HepG2 (cell line): ENCODE results near the gene RAB5B. TPM values are rescaled to one million over a fixed set of nuclear protein-coding genes. Genes with fewer than 3 reads are reported as not detected.

Experiments
- ETV6 ChIP-seq: sonication (generic); formaldehyde crosslinking; conservative IDR thresholded peaks from 2 replicates; pipeline ENCODE4 v1.4.0; 2020; ENCODE audit warnings: missing genetic modification reagents
- MEIS1 ChIP-seq: sonication (generic); formaldehyde crosslinking; IDR thresholded peaks from 2 replicates; pipeline ENCODE4 v1.9.0; 2021; ENCODE audit warnings: mild to moderate bottlenecking, missing genetic modification reagents, moderate library complexity, borderline replicate concordance
- NR2F6 ChIP-seq, 2 experiments: IDR thresholded peaks; 2 replicates each; pipeline ENCODE4 v1.6.1; 2016; ENCODE audit warnings: antibody characterized with exemption in 1 of 2, mild to moderate bottlenecking in 1 of 2
- SNAPC2 ChIP-seq: sonication (generic); formaldehyde crosslinking; IDR thresholded peaks from 2 replicates; pipeline ENCODE4 v1.8.1; 2022; ENCODE audit warnings: mild to moderate bottlenecking, missing genetic modification reagents
- ZBTB38 ChIP-seq: sonication (generic); formaldehyde crosslinking; IDR thresholded peaks from 2 replicates; pipeline ENCODE4 v1.5.1; 2020; ENCODE audit warnings: mild to moderate bottlenecking, missing genetic modification reagents
- ZFP36 ChIP-seq: fragments of 150-350 bp; IDR thresholded peaks from 2 replicates; pipeline ENCODE4 v1.6.1; 2018; ENCODE audit warnings: borderline replicate concordance, low read length, low read depth; ENCODE audit not compliant: partially characterized antibody
- ZNF333 ChIP-seq: sonication (generic); formaldehyde crosslinking; IDR thresholded peaks from 2 replicates; pipeline ENCODE4 v1.4.0; 2020; ENCODE audit warnings: mild to moderate bottlenecking, missing genetic modification reagents, borderline replicate concordance
- ZNF501 ChIP-seq: sonication (generic); formaldehyde crosslinking; IDR thresholded peaks from 2 replicates; pipeline ENCODE4 v1.5.1; 2020; ENCODE audit warnings: mild to moderate bottlenecking, moderate library complexity, missing genetic modification reagents
- ZNF713 ChIP-seq: sonication (generic); formaldehyde crosslinking; IDR thresholded peaks from 2 replicates; pipeline ENCODE4 v1.4.0; 2020; ENCODE audit warnings: mild to moderate bottlenecking, missing genetic modification reagents
- ZNF773 ChIP-seq: sonication (generic); formaldehyde crosslinking; IDR thresholded peaks from 2 replicates; pipeline ENCODE4 v1.4.0; 2020; ENCODE audit warnings: missing genetic modification reagents, borderline replicate concordance
- polyA plus RNA-seq, 8 experiments: library from polyadenylated mRNA; depleted of rRNA in 3 of 8; stranded (reverse) in 7 of 8; unstranded in 1 of 8; fragments of >200 nt; fragmentation: Illumina TruSeq in 4 of 8; extraction: Trizol in 4 of 8; gene quantifications; 2 replicates each; pipeline versions ENCODE4 v1.2.1 to v1.2.3, GENCODE V29; 2011 to 2016; ENCODE audit warnings: low read depth in 4 of 8, missing spikeins in 1 of 8, mixed read lengths in 1 of 8; ENCODE audit not compliant: insufficient read depth in 1 of 8
- total RNA-seq, 5 experiments: library from RNA; depleted of rRNA; stranded (reverse); fragments of >200 nt; fragmentation: Illumina TruSeq; extraction: Trizol; gene quantifications; 2 replicates each; pipeline ENCODE4 v1.2.3, GENCODE V29; 2016; ENCODE audit warnings: low read depth in 1 of 5
- TF ChIP-seq, protein P1 (sequence below): sonication (generic); formaldehyde crosslinking; IDR thresholded peaks from 2 replicates; pipeline ENCODE4 v1.4.0; 2020; ENCODE audit warnings: missing genetic modification reagents
- TF ChIP-seq, protein P2 (sequence below): sonication (generic); formaldehyde crosslinking; IDR thresholded peaks from 2 replicates; pipeline ENCODE4 v1.5.1; 2020; ENCODE audit warnings: mild to moderate bottlenecking, missing genetic modification reagents, borderline replicate concordance
- TF ChIP-seq, protein P3 (sequence below): sonication (generic); formaldehyde crosslinking; conservative IDR thresholded peaks from 2 replicates; pipeline ENCODE4 v1.8.0; 2022; ENCODE audit warnings: mild to moderate bottlenecking, moderate library complexity, missing genetic modification reagents

The RAB5B gene
- total and polyA plus RNA-seq, 2 of the 13 experiments (the other 11 are each of a cell fraction or from before 2014, with no cell fraction given): 26.0 to 68.3 TPM

DNA sequence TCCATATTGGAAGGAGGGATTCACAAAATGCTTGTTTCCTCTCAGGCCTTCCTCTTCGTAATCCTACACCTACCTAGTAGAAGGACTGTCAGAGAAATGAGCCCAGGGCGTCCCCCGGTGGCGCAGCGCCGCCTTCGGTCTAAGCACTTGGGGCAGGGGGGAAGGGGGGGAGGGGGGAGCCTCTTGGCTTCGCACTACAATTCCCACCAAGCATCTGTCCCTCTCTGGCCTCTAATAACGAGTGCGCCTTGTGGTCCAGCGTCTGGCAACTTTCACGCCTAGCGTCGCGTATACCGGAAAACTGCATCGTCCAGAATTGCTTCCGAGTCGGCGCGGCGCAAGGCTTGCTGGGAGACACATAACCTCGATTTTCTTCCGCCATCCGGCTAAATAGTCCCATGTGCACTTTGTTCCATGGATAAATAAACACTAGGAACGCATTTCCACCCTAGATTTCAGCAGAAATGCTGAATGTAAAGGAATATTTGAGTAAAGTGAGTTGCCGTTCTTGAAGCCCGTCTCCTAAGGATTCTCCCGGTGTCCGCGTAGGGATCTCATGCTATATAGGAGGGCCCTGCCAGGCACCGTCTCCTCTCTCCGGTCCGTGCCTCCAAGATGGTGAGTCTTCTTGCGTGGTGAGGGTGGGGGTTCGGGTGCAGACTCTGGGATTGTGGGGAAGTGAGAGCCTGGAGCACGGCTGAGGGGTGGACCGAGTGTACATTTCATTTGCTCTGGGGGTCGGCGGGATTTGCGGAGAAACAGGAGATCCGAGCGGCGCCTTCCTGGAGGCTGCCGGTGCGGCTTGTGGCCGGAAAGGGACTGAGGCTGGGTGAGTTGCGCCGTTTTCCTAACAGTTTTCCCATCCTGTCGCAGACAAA, 67.9 kb downstream of the RAB5B start, which contains the start of gene RPS26 (continued):
- TF ChIP-seq ZNF501 (CRISPR knock-in tag) (peak; percentile 82), ZFP36 (no peak), NR2F6 (IDR thresholded peaks at IDR 0.05) (no peak), NR2F6 (CRISPR knock-in tag; IDR thresholded peaks at IDR 0.05) (no peak; the same call in 1 of the 2 replicates), ZNF333 (CRISPR knock-in tag) (0 out of 2 replicates have a peak, but pooled peaks have one; percentile 36), MEIS1 (0 out of 2 replicates have a peak, but pooled peaks have one; percentile 72), ETV6 (CRISPR knock-in tag) (peak; percentile 62; the same call in 1 of the 2 replicates), ZBTB38 (CRISPR knock-in tag) (peak; percentile 95), SNAPC2 (peak; percentile 62; the same call in 1 of the 2 replicates), ZNF713 (CRISPR knock-in tag) (peak; percentile 50; the same call in 1 of the 2 replicates), ZNF773 (peak; percentile 86; the same call in 1 of the 2 replicates)
- TF ChIP-seq, protein P1, sequence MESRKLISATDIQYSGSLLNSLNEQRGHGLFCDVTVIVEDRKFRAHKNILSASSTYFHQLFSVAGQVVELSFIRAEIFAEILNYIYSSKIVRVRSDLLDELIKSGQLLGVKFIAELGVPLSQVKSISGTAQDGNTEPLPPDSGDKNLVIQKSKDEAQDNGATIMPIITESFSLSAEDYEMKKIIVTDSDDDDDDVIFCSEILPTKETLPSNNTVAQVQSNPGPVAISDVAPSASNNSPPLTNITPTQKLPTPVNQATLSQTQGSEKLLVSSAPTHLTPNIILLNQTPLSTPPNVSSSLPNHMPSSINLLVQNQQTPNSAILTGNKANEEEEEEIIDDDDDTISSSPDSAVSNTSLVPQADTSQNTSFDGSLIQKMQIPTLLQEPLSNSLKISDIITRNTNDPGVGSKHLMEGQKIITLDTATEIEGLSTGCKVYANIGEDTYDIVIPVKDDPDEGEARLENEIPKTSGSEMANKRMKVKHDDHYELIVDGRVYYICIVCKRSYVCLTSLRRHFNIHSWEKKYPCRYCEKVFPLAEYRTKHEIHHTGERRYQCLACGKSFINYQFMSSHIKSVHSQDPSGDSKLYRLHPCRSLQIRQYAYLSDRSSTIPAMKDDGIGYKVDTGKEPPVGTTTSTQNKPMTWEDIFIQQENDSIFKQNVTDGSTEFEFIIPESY (CRISPR knock-in tag): 0 out of 2 replicates have a peak, but pooled peaks have one; percentile 18
- TF ChIP-seq, protein P2, sequence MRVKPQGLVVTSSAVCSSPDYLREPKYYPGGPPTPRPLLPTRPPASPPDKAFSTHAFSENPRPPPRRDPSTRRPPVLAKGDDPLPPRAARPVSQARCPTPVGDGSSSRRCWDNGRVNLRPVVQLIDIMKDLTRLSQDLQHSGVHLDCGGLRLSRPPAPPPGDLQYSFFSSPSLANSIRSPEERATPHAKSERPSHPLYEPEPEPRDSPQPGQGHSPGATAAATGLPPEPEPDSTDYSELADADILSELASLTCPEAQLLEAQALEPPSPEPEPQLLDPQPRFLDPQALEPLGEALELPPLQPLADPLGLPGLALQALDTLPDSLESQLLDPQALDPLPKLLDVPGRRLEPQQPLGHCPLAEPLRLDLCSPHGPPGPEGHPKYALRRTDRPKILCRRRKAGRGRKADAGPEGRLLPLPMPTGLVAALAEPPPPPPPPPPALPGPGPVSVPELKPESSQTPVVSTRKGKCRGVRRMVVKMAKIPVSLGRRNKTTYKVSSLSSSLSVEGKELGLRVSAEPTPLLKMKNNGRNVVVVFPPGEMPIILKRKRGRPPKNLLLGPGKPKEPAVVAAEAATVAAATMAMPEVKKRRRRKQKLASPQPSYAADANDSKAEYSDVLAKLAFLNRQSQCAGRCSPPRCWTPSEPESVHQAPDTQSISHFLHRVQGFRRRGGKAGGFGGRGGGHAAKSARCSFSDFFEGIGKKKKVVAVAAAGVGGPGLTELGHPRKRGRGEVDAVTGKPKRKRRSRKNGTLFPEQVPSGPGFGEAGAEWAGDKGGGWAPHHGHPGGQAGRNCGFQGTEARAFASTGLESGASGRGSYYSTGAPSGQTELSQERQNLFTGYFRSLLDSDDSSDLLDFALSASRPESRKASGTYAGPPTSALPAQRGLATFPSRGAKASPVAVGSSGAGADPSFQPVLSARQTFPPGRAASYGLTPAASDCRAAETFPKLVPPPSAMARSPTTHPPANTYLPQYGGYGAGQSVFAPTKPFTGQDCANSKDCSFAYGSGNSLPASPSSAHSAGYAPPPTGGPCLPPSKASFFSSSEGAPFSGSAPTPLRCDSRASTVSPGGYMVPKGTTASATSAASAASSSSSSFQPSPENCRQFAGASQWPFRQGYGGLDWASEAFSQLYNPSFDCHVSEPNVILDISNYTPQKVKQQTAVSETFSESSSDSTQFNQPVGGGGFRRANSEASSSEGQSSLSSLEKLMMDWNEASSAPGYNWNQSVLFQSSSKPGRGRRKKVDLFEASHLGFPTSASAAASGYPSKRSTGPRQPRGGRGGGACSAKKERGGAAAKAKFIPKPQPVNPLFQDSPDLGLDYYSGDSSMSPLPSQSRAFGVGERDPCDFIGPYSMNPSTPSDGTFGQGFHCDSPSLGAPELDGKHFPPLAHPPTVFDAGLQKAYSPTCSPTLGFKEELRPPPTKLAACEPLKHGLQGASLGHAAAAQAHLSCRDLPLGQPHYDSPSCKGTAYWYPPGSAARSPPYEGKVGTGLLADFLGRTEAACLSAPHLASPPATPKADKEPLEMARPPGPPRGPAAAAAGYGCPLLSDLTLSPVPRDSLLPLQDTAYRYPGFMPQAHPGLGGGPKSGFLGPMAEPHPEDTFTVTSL (CRISPR knock-in tag): peak; percentile 3; the same call in 1 of the 2 replicates
- TF ChIP-seq, protein P3, sequence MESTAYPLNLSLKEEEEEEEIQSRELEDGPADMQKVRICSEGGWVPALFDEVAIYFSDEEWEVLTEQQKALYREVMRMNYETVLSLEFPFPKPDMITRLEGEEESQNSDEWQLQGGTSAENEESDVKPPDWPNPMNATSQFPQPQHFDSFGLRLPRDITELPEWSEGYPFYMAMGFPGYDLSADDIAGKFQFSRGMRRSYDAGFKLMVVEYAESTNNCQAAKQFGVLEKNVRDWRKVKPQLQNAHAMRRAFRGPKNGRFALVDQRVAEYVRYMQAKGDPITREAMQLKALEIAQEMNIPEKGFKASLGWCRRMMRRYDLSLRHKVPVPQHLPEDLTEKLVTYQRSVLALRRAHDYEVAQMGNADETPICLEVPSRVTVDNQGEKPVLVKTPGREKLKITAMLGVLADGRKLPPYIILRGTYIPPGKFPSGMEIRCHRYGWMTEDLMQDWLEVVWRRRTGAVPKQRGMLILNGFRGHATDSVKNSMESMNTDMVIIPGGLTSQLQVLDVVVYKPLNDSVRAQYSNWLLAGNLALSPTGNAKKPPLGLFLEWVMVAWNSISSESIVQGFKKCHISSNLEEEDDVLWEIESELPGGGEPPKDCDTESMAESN (CRISPR knock-in tag): peak; percentile 83
- TF ChIP-seq, all 625 proteins: peak for 355
